SK-N-SH (cell line): ENCODE measurements around the gene SPOUT1.

ENCODE experiments used
- CTCF ChIP-seq: fragments of 200-600 bp; sonication (generic); IDR thresholded peaks from 2 replicates; pipeline ENCODE4 v1.6.1; 2017; ENCODE audit warnings: antibody characterized with exemption, mild to moderate bottlenecking, moderate library complexity
- EZH2phosphoT487 ChIP-seq: fragments of 200-600 bp; sonication (generic); IDR thresholded peaks from 2 replicates; pipeline ENCODE4 v1.6.1; 2017; ENCODE audit warnings: low read depth, mixed run types, mild to moderate bottlenecking, antibody characterized with exemption, moderate library complexity, borderline replicate concordance
- GABPA ChIP-seq: IDR thresholded peaks from 2 replicates; pipeline ENCODE4 v1.4.0; 2012; ENCODE audit warnings: low read depth, mild to moderate bottlenecking
- SMC3 ChIP-seq: IDR thresholded peaks from 2 replicates; pipeline ENCODE4 v1.6.1; 2012; ENCODE audit warnings: low read depth, low read length, improper control_type of control experiment

- TF ChIP-seq EZH2phosphoT487 (no peak), GABPA (no peak), SMC3 (no peak), CTCF (no peak)
These were observed 41.9 kb downstream of the SPOUT1 start for GRCh38 chr9:128787659-128788058.
